ENCODE results near the gene STAP2. TPM values are rescaled to one million over a fixed set of nuclear protein-coding genes. Genes with fewer than 3 reads are reported as not detected.

The STAP2 gene
- total and polyA plus RNA-seq, 9 of the 15 experiments (the other 6 are each of a cell fraction or from before 2014, with no cell fraction given): 1.2 to 9.8 (median 4.5) TPM

DNA sequence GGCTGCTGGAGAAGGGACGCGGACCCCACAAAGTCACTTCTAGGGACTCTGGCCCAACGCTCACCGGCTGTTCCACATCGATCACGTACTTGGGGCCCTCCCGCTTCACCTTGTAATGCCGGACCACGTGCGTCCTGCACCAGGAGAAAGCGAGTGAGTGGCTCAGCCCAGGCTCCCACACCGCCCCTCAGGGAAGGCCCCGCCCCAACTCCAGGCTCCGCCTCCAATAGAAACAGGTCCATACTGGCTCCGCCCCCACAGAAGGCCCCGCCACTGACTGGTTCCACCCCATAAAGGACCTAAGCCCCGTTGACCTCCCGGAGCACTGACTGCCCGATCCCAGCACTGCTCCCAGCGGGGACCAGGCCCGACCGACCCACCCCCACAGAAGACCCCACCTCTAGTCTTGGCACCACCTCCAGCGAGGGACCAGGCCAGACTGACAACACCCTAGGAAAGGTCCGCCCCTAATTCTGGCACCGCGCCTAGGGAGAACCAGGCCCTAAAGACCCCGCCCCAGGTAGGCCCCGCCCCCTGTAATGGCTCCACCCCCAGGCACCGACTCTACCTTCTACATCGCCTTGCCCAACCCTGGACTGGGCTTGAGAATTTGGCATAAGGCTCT, 11.3 kb downstream of the STAP2 start:
- Histone ChIP-seq H4K20me1 (replicated peaks; ENCODE audit: control insufficient read depth, insufficient read depth, low read length) (peaks cover 7% of the 10 kb centered on the region; the same call in 1 of the 2 replicates), H3K27me3 (ENCODE audit: control insufficient read depth in 2 of 2, insufficient read depth in 2 of 2, low read length in 2 of 2) (no peaks in the 10 kb centered on the region; a peak in 1 of 5 replicates), H3K27ac (ENCODE audit: extremely low read depth, low read depth, low read length) (peak overlapping the region; percentile 72), H3K9ac (ENCODE audit: insufficient read depth in 1 of 2, low read depth in 2 of 2, low read length in 2 of 2) (peak overlapping the region; percentile 66 to 94), H2AFZ (ENCODE audit: low read depth, low read length) (peak overlapping the region; percentile 95), H3K4me2 (ENCODE audit: insufficient read depth, low read length) (peak overlapping the region; percentile 93), H3K4me3 (peak overlapping the region; percentile 54), H3K79me2 (ENCODE audit: control insufficient read depth, insufficient read depth, low read length) (peaks cover 19% of the 10 kb centered on the region), H3K9me1 (ENCODE audit: control insufficient read depth, insufficient read depth, low read length) (no peaks in the 10 kb centered on the region), H3K9me3 (replicated peaks; ENCODE audit: control insufficient read depth, insufficient read depth, low read depth, low read length) (no peaks in the 10 kb centered on the region), H3K4me1 (replicated peaks in 1 of 2; ENCODE audit: control insufficient read depth in 2 of 2, insufficient read depth in 2 of 2, low read length in 2 of 2) (peaks cover 2 to 54% of the 10 kb centered on the region in 2 experiments; a peak in 3 of 5 replicates), H3K36me3 (ENCODE audit: control insufficient read depth, insufficient read depth, low read length) (peaks cover 4% of the 10 kb centered on the region)
- POLR2A ChIA-PET: interaction anchor here (0.7 to 0.9 kb wide), 3 partner anchors 10 to 48 kb away, joined by 3 to 6 read pairs (median 6); partner anchors contain the start of gene MPND
- CTCF ChIA-PET (ENCODE audit: low intra/inter-chr PET ratio): no interaction called here
- peak; percentile 98 for FAIRE-seq
- BruUV-seq (replicated peaks): no TSS peak
- ATAC-seq: peak; percentile 87
- in situ Hi-C loops (cut with MboI) (no loop called here), intact Hi-C loops (cut with micrococcal nuclease) (no loop called here)
- under 1% methylated on average over 23 of the region's 30 CpGs for WGBS (ENCODE audit: insufficient coverage, low coverage, missing lambda C conversion rate)
- peak; percentile 90 to 97 (median 92) for DNase-seq (ENCODE audit: extremely low read depth in 1 of 4, low spot score in 3 of 4)
- TF ChIP-seq, protein P1, sequence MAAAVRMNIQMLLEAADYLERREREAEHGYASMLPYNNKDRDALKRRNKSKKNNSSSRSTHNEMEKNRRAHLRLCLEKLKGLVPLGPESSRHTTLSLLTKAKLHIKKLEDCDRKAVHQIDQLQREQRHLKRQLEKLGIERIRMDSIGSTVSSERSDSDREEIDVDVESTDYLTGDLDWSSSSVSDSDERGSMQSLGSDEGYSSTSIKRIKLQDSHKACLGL (CRISPR knock-in tag; IDR thresholded peaks at IDR 0.05; ENCODE audit: borderline replicate concordance, poor library complexity, severe bottlenecking): peak; percentile 44
- TF ChIP-seq HMGN3 (IDR thresholded peaks at IDR 0.05; ENCODE audit: borderline replicate concordance, extremely low read depth, insufficient read length, low read depth, low read length): peak; percentile 29
- TF ChIP-seq NFIC (IDR thresholded peaks at IDR 0.05): peak; percentile 94
- TF ChIP-seq MXI1 (IDR thresholded peaks at IDR 0.05; ENCODE audit: low read depth, low read length): peak; percentile 86
- TF ChIP-seq CREB1 (IDR thresholded peaks at IDR 0.05): no peak
- TF ChIP-seq CREB1 (CRISPR knock-in tag; IDR thresholded peaks at IDR 0.05): no peak
- TF ChIP-seq MAFK (IDR thresholded peaks at IDR 0.05; ENCODE audit: low read length): peak; percentile 1; the same call in 1 of the 2 replicates
- TF ChIP-seq BACH1 (tag; IDR thresholded peaks at IDR 0.05): no peak
- peak; percentile 77 for TF ChIP-seq POLR2A (conservative IDR thresholded peaks at IDR 0.05)
- no peak for TF ChIP-seq ZNF695 (CRISPR knock-in tag; IDR thresholded peaks at IDR 0.05)
- TF ChIP-seq, protein P2, sequence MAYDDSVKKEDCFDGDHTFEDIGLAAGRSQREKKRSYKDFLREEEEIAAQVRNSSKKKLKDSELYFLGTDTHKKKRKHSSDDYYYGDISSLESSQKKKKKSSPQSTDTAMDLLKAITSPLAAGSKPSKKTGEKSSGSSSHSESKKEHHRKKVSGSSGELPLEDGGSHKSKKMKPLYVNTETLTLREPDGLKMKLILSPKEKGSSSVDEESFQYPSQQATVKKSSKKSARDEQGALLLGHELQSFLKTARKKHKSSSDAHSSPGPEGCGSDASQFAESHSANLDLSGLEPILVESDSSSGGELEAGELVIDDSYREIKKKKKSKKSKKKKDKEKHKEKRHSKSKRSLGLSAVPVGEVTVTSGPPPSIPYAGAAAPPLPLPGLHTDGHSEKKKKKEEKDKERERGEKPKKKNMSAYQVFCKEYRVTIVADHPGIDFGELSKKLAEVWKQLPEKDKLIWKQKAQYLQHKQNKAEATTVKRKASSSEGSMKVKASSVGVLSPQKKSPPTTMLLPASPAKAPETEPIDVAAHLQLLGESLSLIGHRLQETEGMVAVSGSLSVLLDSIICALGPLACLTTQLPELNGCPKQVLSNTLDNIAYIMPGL (CRISPR knock-in tag; IDR thresholded peaks at IDR 0.05): no peak
- TF ChIP-seq CC2D1A (IDR thresholded peaks at IDR 0.05): peak; percentile 8; the same call in 1 of the 2 replicates
- TF ChIP-seq EWSR1 (IDR thresholded peaks at IDR 0.05; ENCODE audit: borderline replicate concordance, low read depth, partially characterized antibody): no peak
- TF ChIP-seq RAD51 (IDR thresholded peaks at IDR 0.05; ENCODE audit: borderline replicate concordance, low read depth): peak; percentile 57; the same call in 1 of the 2 replicates
- TF ChIP-seq PCBP2 (IDR thresholded peaks at IDR 0.05; ENCODE audit: low read depth, low read length, poor library complexity, severe bottlenecking): no peak
- TF ChIP-seq, protein P3, sequence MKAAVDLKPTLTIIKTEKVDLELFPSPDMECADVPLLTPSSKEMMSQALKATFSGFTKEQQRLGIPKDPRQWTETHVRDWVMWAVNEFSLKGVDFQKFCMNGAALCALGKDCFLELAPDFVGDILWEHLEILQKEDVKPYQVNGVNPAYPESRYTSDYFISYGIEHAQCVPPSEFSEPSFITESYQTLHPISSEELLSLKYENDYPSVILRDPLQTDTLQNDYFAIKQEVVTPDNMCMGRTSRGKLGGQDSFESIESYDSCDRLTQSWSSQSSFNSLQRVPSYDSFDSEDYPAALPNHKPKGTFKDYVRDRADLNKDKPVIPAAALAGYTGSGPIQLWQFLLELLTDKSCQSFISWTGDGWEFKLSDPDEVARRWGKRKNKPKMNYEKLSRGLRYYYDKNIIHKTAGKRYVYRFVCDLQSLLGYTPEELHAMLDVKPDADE (conservative IDR thresholded peaks at IDR 0.05; ENCODE audit: control insufficient read depth, low read depth, low read length): 0 out of 2 replicates have a peak, but pooled peaks have one; percentile 24
- TF ChIP-seq NBN (IDR thresholded peaks at IDR 0.05; ENCODE audit: low read depth): 0 out of 2 replicates have a peak, but pooled peaks have one; percentile 11
- peak; percentile 75 for TF ChIP-seq FOXP1 (CRISPR knock-in tag; IDR thresholded peaks at IDR 0.05)
- TF ChIP-seq ATF7 (IDR thresholded peaks at IDR 0.05): peak; percentile 49
